Measurements from ENCODE around the gene RGSL1.

The RGSL1 gene

DNA sequence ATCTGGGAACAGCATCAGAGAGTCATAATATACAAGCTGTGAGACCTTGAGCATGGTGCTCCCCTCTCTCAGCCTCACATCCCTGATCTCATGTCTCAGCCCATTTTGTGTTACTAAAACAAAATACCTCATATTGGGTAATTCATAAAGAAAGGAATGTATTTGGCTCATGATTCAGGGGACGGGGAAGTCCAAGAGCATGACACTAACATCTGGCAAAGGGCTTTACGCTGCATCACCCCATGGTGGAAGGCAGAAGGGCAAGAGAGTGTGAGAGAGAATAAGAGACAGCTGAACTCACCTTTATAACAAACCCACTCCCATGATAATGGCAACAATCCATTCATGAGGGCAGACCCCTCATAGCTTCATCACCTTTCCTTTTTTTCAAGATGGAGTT is 102.6 kb downstream of the RGSL1 start:
- no peak for DNase-seq

- DNase-seq = no peak
Measured at GRCh38 chr1:182555493-182555892, 105.5 kb downstream of the RGSL1 start.

GRCh38 chr1:182556279-182556678 is 106.3 kb downstream of the RGSL1 start:
- DNase-seq = no peak

- DNase-seq = no peak
Measured at GRCh38 chr1:182560392-182560984, 110.5 kb downstream of the RGSL1 start.

DNA sequence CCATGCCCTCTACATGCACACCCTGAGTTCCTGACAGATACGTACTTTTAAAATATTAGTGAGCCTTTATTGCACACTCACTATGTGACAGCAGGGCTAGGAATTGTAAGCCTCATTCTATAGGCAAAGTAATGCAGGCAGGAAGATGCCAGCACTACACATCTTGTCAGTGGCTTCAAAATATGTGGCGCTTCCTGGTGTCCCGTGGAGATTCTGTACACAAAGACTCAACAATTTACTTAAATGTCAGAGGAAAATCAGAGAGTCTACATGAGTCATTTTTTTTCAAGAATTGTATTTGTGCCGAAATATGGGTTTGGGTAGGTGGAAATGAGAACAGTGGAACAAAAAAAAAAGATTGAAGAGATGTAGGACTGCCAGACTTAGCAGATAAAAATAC is 111.5 kb downstream of the RGSL1 start:
- no peak for DNase-seq

DNA sequence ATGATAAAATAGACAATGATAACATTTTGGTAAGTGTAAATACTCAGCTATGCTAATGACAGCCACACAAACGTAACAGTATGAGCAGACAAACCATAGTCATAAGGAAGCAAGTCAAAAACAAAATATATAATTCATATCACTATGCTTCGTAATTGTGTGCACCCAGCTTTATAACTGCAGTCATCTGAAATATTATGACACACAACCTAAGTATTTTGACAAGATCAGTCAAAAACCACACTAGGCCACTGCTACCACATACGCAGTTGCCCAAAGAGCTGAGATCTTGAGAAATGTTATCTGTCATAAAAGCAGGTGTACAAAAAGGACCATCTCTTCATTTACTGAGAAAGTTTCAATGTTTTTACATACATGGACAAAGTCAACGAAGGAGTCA is 113.1 kb downstream of the RGSL1 start:
- no peak for DNase-seq

- no peak for DNase-seq
Measured at GRCh38 chr1:182564406-182565004, 114.6 kb downstream of the RGSL1 start.

DNA sequence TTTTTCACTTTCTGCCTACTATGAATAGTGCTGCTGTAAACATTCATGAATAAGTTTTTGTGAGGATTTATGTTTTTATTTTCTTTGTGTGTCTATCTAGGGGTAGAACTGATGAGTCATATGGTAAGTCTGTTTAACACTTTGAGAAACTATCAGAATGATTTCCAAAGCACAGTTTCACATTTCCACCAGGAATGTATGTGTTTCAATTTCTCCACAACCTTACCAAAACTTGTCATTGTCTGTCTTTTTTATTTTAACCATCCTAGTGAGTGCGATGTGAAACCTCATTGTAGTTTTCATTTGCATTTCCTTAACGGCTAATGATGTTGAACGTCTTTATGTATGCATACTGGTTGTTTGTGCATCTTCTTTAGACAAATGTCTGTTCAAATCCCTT is 115.6 kb downstream of the RGSL1 start:
- no peak for DNase-seq

- no peak for DNase-seq
Measured at GRCh38 chr1:182567629-182568028, 117.7 kb downstream of the RGSL1 start.

- DNase-seq = no peak
Measured at GRCh38 chr1:182568647-182569284, 118.8 kb downstream of the RGSL1 start.

DNA sequence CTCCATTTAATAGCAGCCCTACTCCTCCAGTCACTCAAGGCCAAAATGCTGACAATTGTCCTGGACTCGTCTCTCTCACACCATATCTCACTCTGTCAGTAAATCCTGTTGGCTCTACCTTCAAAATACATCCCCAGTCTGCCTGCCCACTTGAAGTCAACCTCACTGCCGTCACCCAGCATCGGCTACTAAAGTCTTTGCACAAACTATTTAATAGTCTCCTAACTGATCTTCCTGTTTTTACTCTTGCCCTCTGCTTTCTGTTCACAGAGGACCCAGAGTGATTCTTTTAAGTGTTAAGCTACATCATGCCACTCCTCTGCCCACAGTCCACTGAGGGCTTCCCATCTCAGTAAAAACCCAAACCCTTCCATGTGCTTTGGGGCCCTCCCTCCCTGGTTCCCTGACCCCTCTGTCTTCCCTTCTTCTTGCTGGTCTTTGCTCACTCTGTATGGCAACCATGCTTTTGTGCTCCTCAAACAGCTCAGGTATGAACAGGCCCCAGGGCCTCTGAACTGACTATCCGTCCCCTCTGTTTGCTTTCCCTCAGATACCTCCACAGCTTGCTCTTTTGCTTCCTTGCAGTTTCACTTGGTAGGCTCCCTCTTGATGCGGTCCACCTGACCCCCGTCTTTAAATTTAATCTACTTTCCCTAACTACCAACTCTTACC is 120.1 kb downstream of the RGSL1 start:
- no peak for DNase-seq

DNA sequence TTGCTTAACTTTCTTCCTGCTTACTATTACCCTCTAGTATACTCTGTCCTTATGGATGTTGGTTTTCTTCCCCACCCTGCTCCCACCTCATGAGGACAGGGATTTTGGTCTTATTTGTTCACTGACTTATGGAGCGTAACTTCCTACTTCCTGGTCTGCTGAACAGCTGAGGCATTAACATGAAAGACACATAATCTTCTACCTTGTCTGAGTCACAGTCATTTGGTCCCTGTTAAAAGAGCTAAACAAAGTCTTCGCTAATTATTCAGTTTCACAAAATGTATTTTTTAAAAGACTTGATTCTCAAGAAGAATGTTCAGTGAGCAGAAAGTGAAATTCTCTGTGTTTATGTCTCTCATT is 120.6 kb downstream of the RGSL1 start:
- no peak for DNase-seq

DNA sequence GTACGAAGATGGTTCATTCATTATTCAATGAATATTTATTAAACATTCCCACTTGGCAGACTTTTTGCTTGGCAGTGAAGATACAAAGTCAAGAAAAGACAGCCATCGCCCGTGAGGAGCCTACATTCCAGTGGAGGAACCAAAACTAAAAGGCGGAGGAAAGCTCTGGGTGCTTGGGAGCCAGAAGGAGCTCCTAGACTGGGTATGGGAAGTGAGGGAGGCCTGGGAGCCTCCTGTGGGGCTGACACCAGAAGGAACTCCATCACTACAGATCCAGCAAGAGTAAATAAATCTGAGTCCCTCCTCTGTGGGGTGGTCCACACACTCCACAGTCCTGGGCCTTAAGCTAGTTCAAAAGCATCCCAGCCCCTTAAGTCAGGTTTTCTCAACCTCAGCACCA is 124.2 kb downstream of the RGSL1 start:
- DNase-seq = no peak

GRCh38 chr1:182575540-182576149 is 125.7 kb downstream of the RGSL1 start:
- DNase-seq = no peak

GRCh38 chr1:182580736-182581135 is 130.8 kb downstream of the RGSL1 start:
- DNase-seq = no peak

- no peak for DNase-seq
Measured at GRCh38 chr1:182584746-182585145, 134.8 kb downstream of the RGSL1 start.

DNA sequence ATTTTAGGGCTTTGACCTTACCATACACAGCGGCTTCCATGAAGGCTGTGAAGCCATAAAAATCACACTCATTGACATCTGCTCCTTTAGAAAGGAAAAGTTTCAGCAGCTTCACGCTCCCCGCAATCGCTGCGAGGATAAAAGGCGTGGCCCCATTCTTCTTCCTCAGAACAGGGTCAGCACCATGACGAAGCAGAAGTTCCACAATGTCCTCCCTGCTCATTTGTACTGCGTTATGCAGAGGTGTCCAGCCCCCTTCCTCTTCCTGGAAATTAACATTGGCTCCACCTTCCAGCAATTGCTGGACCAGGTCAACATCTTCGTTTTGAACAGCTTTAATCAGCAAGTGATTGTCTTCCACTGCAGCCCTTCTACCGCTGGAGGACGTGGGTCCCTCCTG is 136.4 kb downstream of the RGSL1 start:
- DNase-seq = no peak

DNA sequence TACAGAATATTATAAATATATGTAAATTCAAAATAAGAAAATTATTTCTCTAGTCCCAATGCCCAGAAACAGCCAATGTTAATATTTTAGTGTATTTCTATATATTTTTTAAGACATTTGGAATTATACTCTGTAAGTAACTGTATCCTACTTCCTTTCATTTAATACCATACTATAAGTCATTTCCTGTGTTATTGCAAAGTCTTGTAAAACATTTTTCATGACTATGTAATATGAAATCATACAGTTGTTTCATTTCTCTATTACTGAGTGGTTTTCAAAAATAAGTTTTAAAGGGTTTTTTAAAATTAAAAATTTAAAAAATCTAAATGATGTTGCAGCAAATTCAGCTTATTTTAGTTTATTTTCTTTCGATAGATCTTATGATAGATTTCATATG is 137.1 kb downstream of the RGSL1 start:
- DNase-seq = no peak

DNA sequence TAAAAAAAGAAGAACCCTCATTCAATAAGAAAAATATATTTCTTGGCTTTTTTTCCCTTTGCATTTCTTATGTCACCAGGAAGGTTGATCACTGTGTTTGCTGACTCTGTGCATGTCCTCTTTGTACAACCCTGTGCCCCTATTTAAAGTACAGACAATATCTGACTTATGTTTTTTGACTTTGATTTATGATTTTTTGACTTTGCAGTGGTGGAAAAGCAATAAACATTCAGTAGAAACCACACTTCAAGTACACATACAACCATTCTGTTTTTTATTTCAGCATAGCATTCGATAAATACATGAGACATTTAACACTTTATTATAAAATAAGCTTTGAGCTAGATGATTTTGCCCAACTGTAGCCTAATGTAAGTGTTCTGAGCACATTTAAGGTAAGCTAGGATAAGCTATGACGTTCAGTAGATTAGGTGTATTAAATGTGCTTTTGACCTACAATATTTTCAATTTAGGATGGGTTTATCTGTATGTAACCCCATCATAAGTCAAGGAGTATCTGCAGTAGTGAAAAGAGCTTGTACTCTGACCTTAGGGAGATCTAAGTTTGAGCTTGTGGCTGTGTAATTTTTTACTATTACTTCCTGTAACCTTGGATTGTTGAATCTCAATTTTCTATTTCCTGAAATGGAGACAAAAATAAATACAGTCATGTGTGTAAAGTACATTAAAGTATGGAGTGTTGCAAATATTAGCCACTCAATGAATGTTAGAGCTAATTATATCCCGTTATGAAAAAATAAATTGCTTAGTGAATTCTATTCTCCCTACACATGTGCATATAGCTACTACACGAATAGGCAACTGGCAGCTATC is 137.9 kb downstream of the RGSL1 start:
- no peak for DNase-seq

DNA sequence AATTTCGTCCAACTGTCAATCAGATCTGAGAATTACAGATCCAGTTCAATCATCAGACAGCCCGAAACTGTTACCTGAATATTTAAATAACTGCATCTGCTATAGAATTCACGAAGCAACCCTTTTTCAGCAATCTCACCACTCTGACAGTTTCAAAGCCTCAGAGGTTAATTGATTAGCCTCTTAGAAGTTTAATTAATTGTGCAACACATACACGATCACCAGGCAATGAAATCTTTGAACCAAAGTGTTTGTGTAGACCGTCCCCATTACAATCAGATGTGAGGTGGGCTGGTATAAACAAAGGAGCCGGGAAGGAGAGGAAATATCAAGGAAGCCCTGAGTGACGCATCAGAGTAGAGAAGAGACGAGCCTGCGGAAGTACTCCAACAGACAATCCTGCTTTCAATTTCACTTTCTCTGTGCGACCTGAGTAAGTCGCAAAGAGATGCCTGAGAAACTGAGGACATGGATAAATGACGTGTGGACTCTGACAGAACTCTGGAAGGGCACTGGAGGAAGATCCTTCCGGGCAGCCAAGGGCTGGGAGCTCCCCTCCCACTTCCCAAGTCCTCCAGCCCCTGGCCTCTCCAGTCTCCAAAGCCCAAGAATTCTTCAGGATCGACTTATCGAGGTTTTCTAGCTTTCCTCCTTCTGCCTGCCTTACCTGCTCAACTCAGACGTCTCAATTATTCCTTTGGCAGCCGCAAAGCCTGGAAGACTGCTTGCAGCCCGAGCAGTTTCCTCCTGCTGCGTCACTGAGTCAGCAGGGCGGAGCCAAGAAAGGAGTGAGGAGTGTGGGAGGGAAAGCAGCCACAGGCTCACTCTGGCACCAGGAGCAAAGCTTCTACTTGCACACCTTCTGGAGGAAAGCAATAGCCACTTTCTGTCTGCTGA is 138.8 kb downstream of the RGSL1 start, which contains the start of gene RNASEL:
Gene RNASEL (minus strand): TSS at position 757 of the 897 bp plus-strand sequence. CDS start 2,450 bp downstream, outside the sequence.
- DNase-seq = peak; percentile 48

DNA sequence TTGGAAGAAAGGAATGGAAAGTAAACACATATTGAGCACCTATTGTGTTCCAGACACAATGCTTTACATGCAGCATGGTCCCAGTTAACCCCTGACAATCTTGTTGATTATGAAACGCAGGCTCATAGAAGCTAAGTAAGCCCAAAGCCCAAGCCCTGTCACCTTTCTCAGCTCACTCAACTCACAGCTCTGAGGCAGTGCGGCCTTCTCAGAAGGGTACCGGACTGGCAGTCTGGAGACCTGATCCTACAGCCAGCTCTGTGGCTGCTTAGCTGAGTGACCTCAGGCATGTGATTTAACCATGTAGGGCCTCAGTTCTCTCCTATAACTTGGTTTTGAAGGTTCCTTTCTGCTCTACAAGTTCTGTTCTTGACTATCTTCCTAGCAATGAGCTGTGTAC is 139.6 kb downstream of the RGSL1 start:
- DNase-seq = no peak

- no peak for DNase-seq
Measured at GRCh38 chr1:182589931-182590330, 140.0 kb downstream of the RGSL1 start.
